A673 (cell line): Measurements from ENCODE around the gene SELENOV.

Source experiments
- CTCF ChIP-seq: fragments of 300-800, 200-600 bp; sonication (generic); conservative IDR thresholded peaks from 2 replicates; pipeline ENCODE4 v1.5.1; 2017; ENCODE audit warnings: low read depth, mild to moderate bottlenecking, antibody characterized with exemption, low read length, moderate library complexity, mixed read lengths
- EZH2 ChIP-seq: fragments of 200-600 bp; sonication (generic); IDR thresholded peaks from 2 replicates; pipeline ENCODE4 v1.6.1; 2017; ENCODE audit warnings: borderline replicate concordance, low read depth, mild to moderate bottlenecking, mixed read lengths, antibody characterized with exemption, low read length; ENCODE audit not compliant: poor library complexity, severe bottlenecking

GRCh38 chr19:39550197-39550596, 35.3 kb downstream of the SELENOV start:
- TF ChIP-seq CTCF (no peak), EZH2 (no peak)
